ENCODE results near the gene THTPA.
A peak's percentile ranks its signal among the peaks of the same experiment; 100 is the strongest.

THTPA gene

DNA sequence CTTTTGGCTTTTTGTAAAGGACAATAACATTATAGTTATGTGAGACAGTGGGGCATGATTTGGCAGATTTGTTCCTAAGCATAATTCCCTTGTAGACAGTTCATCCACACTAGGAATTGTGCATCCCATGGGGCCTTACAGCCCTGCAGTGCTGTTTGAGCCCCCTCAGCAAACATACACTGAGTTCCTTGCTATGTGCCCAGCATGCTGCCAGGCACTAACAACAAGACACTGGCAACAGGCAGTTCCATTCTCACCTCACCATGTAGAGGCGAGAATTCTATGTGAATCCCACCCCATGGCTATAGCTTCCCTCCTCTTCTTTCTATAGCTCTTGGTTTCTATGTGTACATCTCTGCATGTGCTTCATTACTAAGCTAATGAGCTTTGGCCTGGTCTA, 1.9 kb downstream of the THTPA start:
- H3K4me3 ChIP-seq (ENCODE audit: low read depth, low read length): no peak overlapping the region
- H2BK12ac ChIP-seq (ENCODE audit: low read length): no peak overlapping the region
- H2AFZ ChIP-seq (ENCODE audit: insufficient read depth, low read length, poor library complexity): no peak overlapping the region
- H3K27ac ChIP-seq (ENCODE audit: low read depth, low read length): no peak overlapping the region
- no peak overlapping the region for H4K91ac ChIP-seq (ENCODE audit: low read depth, low read length)
- H3K4me1 ChIP-seq (ENCODE audit: control insufficient read depth in 1 of 2, insufficient read depth in 2 of 2, low read length in 2 of 2): peaks cover 5 to 10% of the 10 kb centered on the region in 2 experiments
- H3K27me3 ChIP-seq (ENCODE audit: insufficient read depth, low read length): no peaks in the 10 kb centered on the region
- peaks cover 7% of the 10 kb centered on the region for H3K79me1 ChIP-seq (ENCODE audit: low read length)
- H3K4ac ChIP-seq (ENCODE audit: low read depth, low read length): no peak overlapping the region
- DNase-seq: no peak
- no peak overlapping the region for H4K12ac ChIP-seq (ENCODE audit: low read depth, low read length)
- no peak overlapping the region for H3K18ac ChIP-seq (ENCODE audit: low read length)
- no peak overlapping the region for H3K4me2 ChIP-seq (ENCODE audit: low read length)
- H2AK5ac ChIP-seq (ENCODE audit: low read length): no peak overlapping the region
- no peak overlapping the region for H3K14ac ChIP-seq (ENCODE audit: low read length)
- H4K8ac ChIP-seq (ENCODE audit: low read depth, low read length): no peak overlapping the region
- no peak overlapping the region for H3K9ac ChIP-seq (ENCODE audit: low read length)
- peaks cover 33 to 43% of the 10 kb centered on the region in 2 experiments for H3K36me3 ChIP-seq (ENCODE audit: control insufficient read depth in 1 of 2, insufficient read depth in 2 of 2, low read length in 2 of 2)
- no peak overlapping the region for H2BK120ac ChIP-seq (ENCODE audit: insufficient read depth, low read length, poor library complexity)
- H3K9me3 ChIP-seq (ENCODE audit: insufficient read depth, low read depth, low read length): peaks cover 3% of the 10 kb centered on the region
- H3K23ac ChIP-seq (ENCODE audit: low read length): no peak overlapping the region
- no CpG with 5 or more reads among the region's 1 CpG for WGBS (ENCODE audit: extremely low coverage, insufficient coverage, insufficient read length)
- no peak overlapping the region for H2BK5ac ChIP-seq (ENCODE audit: low read depth, low read length, poor library complexity)
- H3K79me2 ChIP-seq (ENCODE audit: control insufficient read depth, insufficient read depth, low read length, poor library complexity): peaks cover 7% of the 10 kb centered on the region

DNA sequence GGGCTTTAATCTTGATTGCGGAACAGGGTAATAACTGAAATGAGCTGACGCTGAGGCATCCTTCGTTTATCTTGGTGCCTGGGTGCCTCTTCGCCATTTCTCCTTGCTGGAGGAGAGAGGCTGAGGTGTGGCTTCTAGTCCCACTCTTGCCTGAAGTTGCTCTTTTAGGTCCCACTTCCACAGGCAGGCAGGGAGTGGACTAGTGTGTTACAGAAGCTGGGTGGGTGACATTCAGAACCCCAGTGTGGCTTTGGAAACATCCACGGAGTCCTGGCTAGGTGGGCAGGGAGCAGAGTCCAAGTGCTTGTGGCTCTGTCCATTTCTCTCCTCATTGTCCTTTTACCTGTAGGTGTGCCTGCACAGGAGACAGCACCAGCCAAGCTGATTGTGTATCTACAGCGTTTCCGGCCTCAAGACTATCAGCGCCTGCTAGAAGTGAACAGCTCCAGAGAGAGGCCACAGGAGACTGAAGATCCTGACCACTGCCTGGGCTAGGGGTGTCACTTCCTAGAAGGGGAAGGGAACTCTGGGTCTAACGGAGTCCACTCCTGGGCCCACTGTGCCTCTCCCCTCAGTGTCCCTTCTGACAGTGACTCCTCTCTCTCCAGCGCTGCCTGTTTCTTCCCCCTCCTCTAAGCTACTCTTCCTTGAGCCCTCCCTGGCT, 2.4 kb downstream of the THTPA start:
- no peaks in the 10 kb centered on the region for H3K27me3 ChIP-seq (ENCODE audit: insufficient read depth, low read length)
- no peak overlapping the region for H3K4me2 ChIP-seq (ENCODE audit: low read length)
- H2AK5ac ChIP-seq (ENCODE audit: low read length): no peak overlapping the region
- no peak overlapping the region for H2AFZ ChIP-seq (ENCODE audit: insufficient read depth, low read length, poor library complexity)
- H4K12ac ChIP-seq (ENCODE audit: low read depth, low read length): no peak overlapping the region
- no peak overlapping the region for H4K91ac ChIP-seq (ENCODE audit: low read depth, low read length)
- no peak overlapping the region for H3K14ac ChIP-seq (ENCODE audit: low read length)
- H3K9ac ChIP-seq (ENCODE audit: low read length): no peak overlapping the region
- no peak overlapping the region for H4K8ac ChIP-seq (ENCODE audit: low read depth, low read length)
- H3K79me2 ChIP-seq (ENCODE audit: control insufficient read depth, insufficient read depth, low read length, poor library complexity): peaks cover 7% of the 10 kb centered on the region
- H3K27ac ChIP-seq (ENCODE audit: low read depth, low read length): no peak overlapping the region
- no peak for DNase-seq
- no peak overlapping the region for H3K4ac ChIP-seq (ENCODE audit: low read depth, low read length)
- peaks cover 38 to 48% of the 10 kb centered on the region in 2 experiments for H3K36me3 ChIP-seq (ENCODE audit: control insufficient read depth in 1 of 2, insufficient read depth in 2 of 2, low read length in 2 of 2)
- no peak overlapping the region for H2BK120ac ChIP-seq (ENCODE audit: insufficient read depth, low read length, poor library complexity)
- no CpG with 5 or more reads among the region's 10 CpGs for WGBS (ENCODE audit: extremely low coverage, insufficient coverage, insufficient read length)
- peaks cover 5 to 10% of the 10 kb centered on the region in 2 experiments for H3K4me1 ChIP-seq (ENCODE audit: control insufficient read depth in 1 of 2, insufficient read depth in 2 of 2, low read length in 2 of 2)
- H3K9me3 ChIP-seq (ENCODE audit: insufficient read depth, low read depth, low read length): peaks cover 6% of the 10 kb centered on the region
- H3K79me1 ChIP-seq (ENCODE audit: low read length): peaks cover 7% of the 10 kb centered on the region
- no peak overlapping the region for H3K23ac ChIP-seq (ENCODE audit: low read length)
- H3K18ac ChIP-seq (ENCODE audit: low read length): no peak overlapping the region
- no peak overlapping the region for H2BK5ac ChIP-seq (ENCODE audit: low read depth, low read length, poor library complexity)
- H2BK12ac ChIP-seq (ENCODE audit: low read length): no peak overlapping the region
- no peak overlapping the region for H3K4me3 ChIP-seq (ENCODE audit: low read depth, low read length)

- H2BK5ac ChIP-seq (ENCODE audit: low read depth, low read length, poor library complexity): no peak overlapping the region
- no peak overlapping the region for H2AFZ ChIP-seq (ENCODE audit: insufficient read depth, low read length, poor library complexity)
- no peak overlapping the region for H4K91ac ChIP-seq (ENCODE audit: low read depth, low read length)
- no peak overlapping the region for H3K4me3 ChIP-seq (ENCODE audit: low read depth, low read length)
- no peak overlapping the region for H2BK120ac ChIP-seq (ENCODE audit: insufficient read depth, low read length, poor library complexity)
- H3K9ac ChIP-seq (ENCODE audit: low read length): no peak overlapping the region
- peaks cover 5 to 10% of the 10 kb centered on the region in 2 experiments for H3K4me1 ChIP-seq (ENCODE audit: control insufficient read depth in 1 of 2, insufficient read depth in 2 of 2, low read length in 2 of 2)
- H3K79me1 ChIP-seq (ENCODE audit: low read length): peaks cover 7% of the 10 kb centered on the region
- H2BK12ac ChIP-seq (ENCODE audit: low read length): no peak overlapping the region
- H3K9me3 ChIP-seq (ENCODE audit: insufficient read depth, low read depth, low read length): peaks cover 7% of the 10 kb centered on the region
- H4K8ac ChIP-seq (ENCODE audit: low read depth, low read length): no peak overlapping the region
- H3K4me2 ChIP-seq (ENCODE audit: low read length): no peak overlapping the region
- H3K27ac ChIP-seq (ENCODE audit: low read depth, low read length): no peak overlapping the region
- no peak overlapping the region for H2AK5ac ChIP-seq (ENCODE audit: low read length)
- H3K23ac ChIP-seq (ENCODE audit: low read length): no peak overlapping the region
- H3K36me3 ChIP-seq (ENCODE audit: control insufficient read depth in 1 of 2, insufficient read depth in 2 of 2, low read length in 2 of 2): peaks cover 46 to 56% of the 10 kb centered on the region in 2 experiments
- no peak overlapping the region for H3K14ac ChIP-seq (ENCODE audit: low read length)
- no peak overlapping the region for H3K4ac ChIP-seq (ENCODE audit: low read depth, low read length)
- H3K18ac ChIP-seq (ENCODE audit: low read length): no peak overlapping the region
- H3K79me2 ChIP-seq (ENCODE audit: control insufficient read depth, insufficient read depth, low read length, poor library complexity): peaks cover 7% of the 10 kb centered on the region
- WGBS (ENCODE audit: extremely low coverage, insufficient coverage, insufficient read length): no CpG with 5 or more reads among the region's 21 CpGs
- DNase-seq: peak in 1 of 2 donors; percentile 48
- no peaks in the 10 kb centered on the region for H3K27me3 ChIP-seq (ENCODE audit: insufficient read depth, low read length)
- no peak overlapping the region for H4K12ac ChIP-seq (ENCODE audit: low read depth, low read length)
Observed at GRCh38 chr14:23559010-23559925, 3.2 kb downstream of the THTPA start.

DNA sequence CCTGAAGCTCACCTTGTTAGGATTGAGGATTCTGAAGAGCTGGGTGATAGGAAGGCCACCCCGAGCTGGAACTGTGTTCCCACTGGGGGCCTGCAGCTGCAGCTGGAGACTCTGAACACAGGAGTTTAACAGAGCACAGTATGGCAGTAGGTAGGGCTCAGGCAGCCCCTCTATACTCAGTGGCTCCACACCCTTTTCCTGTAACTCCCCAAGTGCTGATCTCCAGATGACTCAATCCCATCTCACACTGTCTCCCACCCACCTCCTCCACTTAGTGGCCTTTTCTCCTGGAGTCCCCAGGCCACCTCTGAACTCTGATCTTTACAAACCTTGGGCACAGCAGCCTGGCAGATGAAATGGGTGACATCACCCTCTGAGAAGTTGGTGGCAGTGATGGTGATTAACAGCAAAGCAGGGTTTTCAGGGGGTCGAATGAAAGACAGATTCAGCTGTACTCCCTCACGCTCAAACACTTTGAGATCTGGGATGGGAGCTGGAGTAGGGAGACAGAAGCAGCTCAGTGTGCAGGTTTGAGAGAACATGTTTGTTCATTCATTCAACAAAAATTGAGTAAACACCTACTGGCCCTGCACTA, 4.0 kb downstream of the THTPA start:
- H3K27ac ChIP-seq (ENCODE audit: low read depth, low read length): no peak overlapping the region
- no peak overlapping the region for H3K23ac ChIP-seq (ENCODE audit: low read length)
- H3K4me2 ChIP-seq (ENCODE audit: low read length): no peak overlapping the region
- peaks cover 53 to 64% of the 10 kb centered on the region in 2 experiments for H3K36me3 ChIP-seq (ENCODE audit: control insufficient read depth in 1 of 2, insufficient read depth in 2 of 2, low read length in 2 of 2)
- no peak for DNase-seq
- peaks cover 7% of the 10 kb centered on the region for H3K79me2 ChIP-seq (ENCODE audit: control insufficient read depth, insufficient read depth, low read length, poor library complexity)
- no peaks in the 10 kb centered on the region for H3K27me3 ChIP-seq (ENCODE audit: insufficient read depth, low read length)
- no CpG with 5 or more reads among the region's 3 CpGs for WGBS (ENCODE audit: extremely low coverage, insufficient coverage, insufficient read length)
- H3K18ac ChIP-seq (ENCODE audit: low read length): no peak overlapping the region
- peaks cover 7% of the 10 kb centered on the region for H3K9me3 ChIP-seq (ENCODE audit: insufficient read depth, low read depth, low read length)
- peaks cover 5 to 10% of the 10 kb centered on the region in 2 experiments for H3K4me1 ChIP-seq (ENCODE audit: control insufficient read depth in 1 of 2, insufficient read depth in 2 of 2, low read length in 2 of 2)
- no peak overlapping the region for H2BK120ac ChIP-seq (ENCODE audit: insufficient read depth, low read length, poor library complexity)
- H3K79me1 ChIP-seq (ENCODE audit: low read length): peaks cover 7% of the 10 kb centered on the region
- H2AFZ ChIP-seq (ENCODE audit: insufficient read depth, low read length, poor library complexity): no peak overlapping the region
- H3K4ac ChIP-seq (ENCODE audit: low read depth, low read length): no peak overlapping the region
- no peak overlapping the region for H3K14ac ChIP-seq (ENCODE audit: low read length)
- H4K8ac ChIP-seq (ENCODE audit: low read depth, low read length): no peak overlapping the region
- H3K9ac ChIP-seq (ENCODE audit: low read length): no peak overlapping the region
- no peak overlapping the region for H2BK5ac ChIP-seq (ENCODE audit: low read depth, low read length, poor library complexity)
- no peak overlapping the region for H2BK12ac ChIP-seq (ENCODE audit: low read length)
- H4K12ac ChIP-seq (ENCODE audit: low read depth, low read length): no peak overlapping the region
- H2AK5ac ChIP-seq (ENCODE audit: low read length): no peak overlapping the region
- no peak overlapping the region for H4K91ac ChIP-seq (ENCODE audit: low read depth, low read length)
- no peak overlapping the region for H3K4me3 ChIP-seq (ENCODE audit: low read depth, low read length)
